Neural cell (in vitro differentiated cells): Measurements from ENCODE around the gene SPINK6.

Source experiments
- CTCF ChIP-seq: fragments of 450-650 bp; IDR thresholded peaks from 2 replicates; pipeline ENCODE4 v1.5.1; 2014; ENCODE audit warnings: antibody characterized with exemption, mild to moderate bottlenecking, moderate library complexity; ENCODE audit not compliant: poor library complexity, severe bottlenecking
- EP300 ChIP-seq: fragments of 450-650 bp; conservative IDR thresholded peaks from 2 replicates; pipeline ENCODE4 v1.6.1; 2014; ENCODE audit warnings: antibody characterized with exemption, mild to moderate bottlenecking, moderate library complexity; ENCODE audit not compliant: poor library complexity, severe bottlenecking
- EZH2 ChIP-seq: fragments of 200-600, 300-800 bp; shearing (Covaris generic), sonication (generic); IDR thresholded peaks from 2 replicates; pipeline ENCODE4 v1.6.1; 2014; ENCODE audit warnings: antibody characterized with exemption, low read length, borderline replicate concordance, mild to moderate bottlenecking; ENCODE audit not compliant: insufficient read depth, poor library complexity, severe bottlenecking
- POLR2AphosphoS5 ChIP-seq: IDR thresholded peaks from 2 replicates; pipeline ENCODE4 v1.6.1; 2012
- RAD21 ChIP-seq: fragments of 450-650 bp; conservative IDR thresholded peaks from 2 replicates; pipeline ENCODE4 v1.6.1; 2014; ENCODE audit warnings: antibody characterized with exemption, mild to moderate bottlenecking, moderate library complexity
- REST ChIP-seq: IDR thresholded peaks from 2 replicates; pipeline ENCODE4 v1.6.1; 2012; ENCODE audit warnings: borderline replicate concordance
- TAF1 ChIP-seq: IDR thresholded peaks from 2 replicates; pipeline ENCODE4 v1.6.1; 2012; ENCODE audit warnings: low read depth

GRCh38 chr5:148221508-148221907 is 18.7 kb downstream of the SPINK6 start:
- no peak for TF ChIP-seq CTCF
- no peak for TF ChIP-seq RAD21
- no peak for TF ChIP-seq REST
- no peak for TF ChIP-seq POLR2AphosphoS5
- no peak for TF ChIP-seq TAF1
- TF ChIP-seq EP300, result no peak
- TF ChIP-seq EZH2, result no peak
